Inflammatory macrophage (primary cell): ENCODE data around the gene SVIL.
"Not testable (repeated sequence)": the region's sequence is repeated elsewhere in the genome, so short reads cannot be mapped to it uniquely, and the experiment has no call there.

ENCODE experiments used
- DNase-seq, 2 donors: peaks; one replicate each; pipeline ENCODE4 v3.0.0-alpha.2; 2020 to 2022

SVIL gene

GRCh38 chr10:29484677-29485076, 150.1 kb downstream of the SVIL start:
- not testable (repeated sequence) for DNase-seq

DNA sequence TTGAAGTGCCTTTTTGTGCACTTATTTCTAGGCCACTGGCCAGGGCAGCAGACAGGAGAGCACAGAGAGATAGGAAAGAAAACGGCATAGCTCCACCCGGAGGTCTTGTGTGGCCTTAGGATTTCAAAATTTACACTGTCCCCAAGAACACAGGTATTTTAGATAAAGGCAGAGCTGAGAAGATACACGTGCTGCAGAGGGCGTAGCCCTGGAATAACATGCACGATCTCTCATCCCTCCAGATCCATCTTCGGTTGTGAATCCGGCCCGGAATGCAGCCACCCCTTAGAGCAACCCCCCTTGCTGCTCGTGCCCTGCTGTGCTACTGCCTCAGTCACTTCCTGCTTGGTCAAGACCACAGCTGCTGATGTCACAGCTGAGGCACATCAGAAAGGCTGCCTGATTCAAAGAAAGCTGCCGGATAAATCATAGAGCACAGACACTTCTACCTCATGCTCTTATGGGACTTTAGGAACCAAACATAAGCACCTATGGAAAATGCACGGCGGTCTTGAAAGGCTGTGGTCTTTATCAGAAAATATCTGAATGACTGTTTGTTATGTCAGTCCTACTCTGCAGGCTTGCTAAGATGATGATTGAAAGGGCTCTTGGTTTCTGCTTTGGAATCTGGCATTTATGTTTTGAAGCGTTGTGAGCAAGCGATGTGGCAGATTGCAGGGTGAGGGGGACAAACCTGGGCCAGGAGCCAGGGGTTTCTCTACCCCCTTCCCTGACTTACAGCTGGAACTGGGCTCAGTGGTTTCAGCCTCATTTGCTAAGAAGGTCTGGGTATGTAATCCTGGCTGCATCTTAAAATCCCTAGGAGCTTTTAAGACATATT, 152.0 kb downstream of the SVIL start:
- DNase-seq = no peak

DNA sequence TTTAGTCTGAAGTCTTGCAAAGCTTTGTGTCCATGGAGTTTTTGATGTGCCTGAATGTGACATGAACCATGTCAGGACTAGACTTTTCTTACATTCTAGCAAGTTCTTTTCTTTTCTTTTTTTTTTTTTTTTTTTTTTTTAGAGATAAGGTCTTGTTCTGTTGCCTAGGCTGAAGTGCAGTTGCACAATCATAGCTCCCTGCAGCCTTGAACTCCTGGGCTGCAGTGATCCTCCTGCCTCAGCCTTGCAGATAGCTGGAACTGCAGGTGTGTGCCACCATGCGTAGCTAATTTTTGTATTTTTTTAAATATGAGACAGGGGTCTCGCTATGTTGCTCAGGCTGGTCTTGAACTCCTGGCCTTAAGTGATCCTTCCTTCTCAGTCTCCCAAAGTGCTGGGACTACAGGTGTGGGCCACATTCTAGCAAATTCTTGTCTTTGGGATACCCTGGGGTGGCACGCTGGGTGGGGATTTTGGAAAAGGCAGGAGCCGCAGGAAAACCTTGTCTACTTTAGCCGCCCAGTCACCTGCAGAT, 152.8 kb downstream of the SVIL start:
- no peak for DNase-seq

GRCh38 chr10:29479981-29480954, 154.5 kb downstream of the SVIL start:
- DNase-seq = no peak

- no peak for DNase-seq
These were observed 155.5 kb downstream of the SVIL start for GRCh38 chr10:29479081-29479925.

- DNase-seq = no peak
These were observed 161.2 kb downstream of the SVIL start for GRCh38 chr10:29473406-29474100.

- DNase-seq = no peak
These were observed 161.7 kb downstream of the SVIL start for GRCh38 chr10:29473087-29473356.

- no peak for DNase-seq
These were observed 162.3 kb downstream of the SVIL start for GRCh38 chr10:29472301-29473086.

GRCh38 chr10:29471544-29471859, 163.3 kb downstream of the SVIL start:
- no peak for DNase-seq

- no peak for DNase-seq
These were observed 163.8 kb downstream of the SVIL start for GRCh38 chr10:29470843-29471543.

DNA sequence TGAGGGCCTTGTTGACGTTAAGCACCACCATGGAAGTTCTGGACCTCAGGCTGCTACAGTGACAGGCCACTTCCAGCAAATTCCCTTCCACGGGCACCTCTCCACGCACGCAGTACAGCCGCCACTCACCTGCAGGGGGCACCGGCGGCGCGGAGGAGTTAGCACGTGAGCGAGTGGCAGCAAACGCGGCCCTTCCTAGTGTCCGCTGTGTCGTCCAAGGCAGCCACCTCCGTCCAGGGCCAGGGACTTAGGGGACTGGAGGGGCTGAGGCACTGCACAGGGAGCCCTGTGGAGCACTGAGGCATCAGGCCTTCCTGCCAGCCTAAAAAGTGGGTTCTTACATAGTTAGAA, 164.4 kb downstream of the SVIL start:
- DNase-seq = no peak

DNA sequence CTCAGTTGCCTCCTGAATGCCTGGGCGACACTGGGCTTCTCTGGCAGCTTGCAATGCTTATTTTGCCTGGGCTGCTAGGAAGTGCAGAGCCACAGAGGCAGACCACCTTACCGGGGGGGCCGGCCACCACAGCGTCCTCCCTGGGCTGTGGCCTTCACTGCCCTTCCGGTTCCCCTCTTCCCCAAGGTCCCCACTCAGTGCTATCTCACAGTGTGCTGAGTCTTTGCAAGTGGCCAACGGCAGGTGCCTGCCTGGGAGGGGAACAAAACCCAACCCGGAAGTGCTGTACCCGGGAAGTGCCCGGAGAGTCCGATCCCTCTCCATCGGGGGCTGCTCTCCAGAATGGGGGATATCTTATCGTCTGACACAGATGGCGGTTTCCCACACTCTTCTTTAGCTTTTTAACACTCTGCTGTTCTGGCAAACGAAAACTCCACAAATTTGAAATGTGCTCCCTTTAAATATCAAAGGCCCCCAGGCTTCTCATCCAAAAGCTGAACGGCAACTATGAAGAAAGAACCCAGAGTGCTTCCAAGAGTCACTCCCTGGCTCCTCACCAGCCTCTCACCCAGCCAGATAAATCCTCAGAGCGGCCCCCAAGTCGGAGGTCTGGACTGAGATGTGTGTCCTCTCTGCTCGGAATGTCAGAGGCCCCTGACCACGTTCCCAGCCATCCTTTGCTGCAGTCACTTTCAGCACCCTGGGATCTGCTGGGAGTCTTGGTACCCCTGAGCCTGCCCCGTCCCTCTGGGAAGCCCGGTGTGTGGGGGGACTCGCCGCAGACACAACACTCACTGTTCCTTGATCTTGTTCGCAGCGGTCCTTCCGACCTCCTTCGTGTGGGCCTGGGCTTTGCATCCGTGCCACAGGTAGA, 165.1 kb downstream of the SVIL start:
- no peak for DNase-seq

- no peak for DNase-seq
These were observed 169.4 kb downstream of the SVIL start for GRCh38 chr10:29465384-29465783.

DNA sequence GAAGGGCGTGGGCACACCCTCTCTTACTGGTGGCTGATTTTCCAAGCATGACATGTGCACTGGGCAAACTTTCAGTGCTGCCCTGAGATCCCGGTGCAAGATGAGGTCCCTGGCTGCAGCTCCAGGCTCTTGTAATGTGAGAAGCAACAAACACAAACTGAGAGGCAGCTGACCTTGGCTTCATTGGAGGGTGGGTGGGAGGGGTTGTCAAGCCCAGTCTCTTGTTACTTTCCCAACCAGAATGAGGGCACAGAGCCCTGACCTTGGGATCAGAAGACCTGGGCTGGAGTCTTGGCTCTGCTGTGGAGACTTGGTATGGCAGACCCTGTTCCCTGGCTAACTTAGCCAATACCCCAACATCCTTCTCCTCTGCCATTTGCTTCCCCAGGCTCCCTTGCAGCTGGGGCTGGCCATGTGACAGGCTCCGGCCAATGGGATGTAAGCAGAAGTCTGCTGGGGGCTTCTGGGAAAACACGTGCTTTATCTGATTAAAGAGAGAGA, 170.1 kb downstream of the SVIL start:
- DNase-seq = not testable (repeated sequence)

- no peak for DNase-seq
These were observed 173.7 kb downstream of the SVIL start for GRCh38 chr10:29461042-29461441.

DNA sequence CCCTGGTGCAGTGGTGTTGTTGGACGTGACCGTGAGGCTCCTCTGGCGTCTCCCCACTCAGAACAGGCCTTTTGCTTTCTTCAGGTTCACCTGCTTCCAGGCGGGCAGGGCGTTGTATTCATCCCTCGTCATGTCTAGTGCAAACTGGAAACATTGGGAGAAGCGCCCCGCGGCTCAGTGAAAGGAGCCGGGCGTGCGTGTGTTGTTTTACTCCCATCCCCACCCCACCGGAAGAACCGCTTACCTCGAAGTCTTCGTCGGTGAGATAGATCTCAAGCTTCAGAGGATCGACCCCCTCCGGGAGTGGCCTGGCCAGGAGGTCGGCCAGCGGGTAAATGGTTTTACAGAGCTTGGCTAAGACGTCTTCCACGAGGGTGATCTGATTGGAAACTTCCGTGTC, 176.6 kb downstream of the SVIL start:
- DNase-seq = not testable (repeated sequence)

DNA sequence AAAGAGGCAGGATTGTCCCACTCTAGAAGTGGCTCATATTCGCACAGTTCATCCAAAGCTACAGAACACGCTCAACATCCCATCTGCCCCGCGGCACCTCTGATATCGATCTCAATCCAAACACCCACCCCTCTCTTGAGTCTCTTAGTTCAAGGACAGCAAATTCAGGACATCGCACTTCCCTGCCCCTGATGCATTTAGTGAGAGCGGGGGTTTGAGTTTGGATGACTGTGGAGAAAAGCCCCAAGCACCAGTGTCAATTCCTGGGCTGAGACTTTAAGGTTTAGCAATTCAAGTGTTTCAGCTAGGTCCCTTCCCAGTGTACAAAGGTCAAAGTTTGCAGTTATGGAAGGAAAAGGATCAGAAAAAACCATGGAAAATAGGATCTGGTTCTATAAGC, 179.7 kb downstream of the SVIL start:
- no peak for DNase-seq

DNA sequence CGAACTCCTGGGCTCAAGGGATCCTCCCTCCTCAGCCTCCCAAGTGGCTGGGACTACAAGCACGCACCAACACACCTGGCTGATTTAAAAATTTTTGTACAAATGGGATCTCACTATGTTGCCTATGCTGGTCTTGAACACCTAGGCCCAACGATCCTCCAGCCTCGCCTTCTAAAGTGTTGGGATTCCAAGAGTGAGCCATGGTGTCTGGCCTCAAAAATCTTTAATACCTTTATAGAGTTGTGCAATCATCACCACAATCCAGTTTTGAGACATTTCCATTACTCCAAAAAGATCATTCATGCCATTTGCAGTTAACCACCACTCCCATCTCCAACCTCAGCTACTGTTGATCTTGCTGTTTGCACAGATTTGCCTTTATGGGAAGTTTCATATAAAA, 180.5 kb downstream of the SVIL start:
- no peak for DNase-seq

DNA sequence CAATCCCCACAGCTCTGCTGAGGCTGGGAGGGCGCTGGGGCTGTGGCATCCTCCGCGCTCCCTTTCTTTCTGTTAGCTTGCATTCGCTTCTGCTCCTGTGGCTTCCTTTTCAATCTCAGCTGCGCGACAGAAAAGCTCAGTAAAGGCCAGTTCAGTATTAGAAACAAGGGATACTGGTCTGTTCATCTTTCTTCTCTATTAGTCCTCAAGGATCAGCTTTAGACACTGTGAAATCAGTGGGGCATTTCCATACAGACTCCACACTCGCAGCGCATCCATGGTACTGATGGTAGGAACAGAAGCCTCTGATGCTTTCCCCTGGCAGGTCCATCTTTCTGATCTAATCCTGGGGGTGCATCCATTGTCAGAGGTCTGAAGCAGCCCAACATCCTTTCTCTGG, 182.2 kb downstream of the SVIL start:
- no peak for DNase-seq

- no peak for DNase-seq
These were observed 182.8 kb downstream of the SVIL start for GRCh38 chr10:29451946-29452345.
